ENCODE data around the gene RILPL1.
"Not testable (repeated sequence)": the region's sequence is repeated elsewhere in the genome, so short reads cannot be mapped to it uniquely, and the experiment has no call there.

The RILPL1 gene

DNA sequence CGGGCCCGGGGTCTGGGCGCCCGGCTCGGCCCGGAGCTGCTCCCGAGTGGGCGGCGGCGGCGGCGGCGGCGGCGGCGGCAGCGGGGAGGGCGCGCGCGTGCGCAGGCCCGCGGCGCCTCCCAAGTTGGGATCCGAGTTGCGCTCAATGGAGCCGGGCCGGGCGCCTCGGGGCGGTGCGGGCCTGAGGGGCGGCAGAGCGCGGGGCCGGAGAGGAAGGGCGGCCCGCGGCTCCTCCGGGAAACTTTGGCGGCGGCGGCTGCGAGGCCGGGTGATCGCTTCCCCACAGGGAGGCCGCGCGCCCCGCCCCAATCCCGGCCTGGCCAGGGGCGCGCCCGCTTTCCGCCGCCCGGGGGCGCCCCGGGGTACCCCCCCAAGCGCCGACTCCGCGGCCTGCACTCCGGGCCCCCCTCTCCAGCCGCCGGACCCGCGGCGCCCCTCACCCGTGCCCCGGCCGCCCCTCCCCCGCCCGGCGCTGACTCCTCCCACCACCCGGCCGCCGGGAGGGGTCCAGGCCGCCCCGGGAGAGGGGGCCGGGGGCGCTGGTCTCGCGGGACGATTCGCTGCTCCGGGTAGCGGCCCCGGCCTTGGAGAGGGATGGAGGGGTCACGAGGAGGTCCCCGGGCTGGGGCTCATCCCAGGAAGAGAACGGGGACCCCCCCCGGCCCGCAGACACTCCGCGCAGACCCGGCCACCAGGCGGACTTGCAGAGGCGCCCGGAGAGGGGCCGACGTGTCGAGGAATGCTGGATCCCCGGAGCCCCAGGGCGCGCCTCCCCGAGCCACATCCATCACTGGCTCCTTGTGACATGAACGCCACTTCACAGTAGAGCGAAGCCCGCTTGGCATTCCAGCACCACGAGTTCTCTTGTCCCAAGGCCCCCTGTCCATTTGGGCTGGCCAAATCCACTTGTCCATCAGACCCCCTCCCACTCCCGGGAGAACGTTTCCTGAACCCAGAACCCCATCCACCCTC, at the start of gene RILPL1:
TSS of gene RILPL1 (minus strand) at position 48 of the 972 bp plus-strand sequence. CDS start 237 bp downstream, outside the sequence.
- peak; percentile 11 for DNase-seq

GRCh38 chr12:123580772-123581171, 47.3 kb upstream of the RILPL1 start:
- DNase-seq, result no peak

- not testable (repeated sequence) for DNase-seq
Measured at GRCh38 chr12:123578829-123579228, 45.3 kb upstream of the RILPL1 start.

- DNase-seq, result no peak
Measured at GRCh38 chr12:123578243-123578642, 44.7 kb upstream of the RILPL1 start.

GRCh38 chr12:123576611-123577010, 43.1 kb upstream of the RILPL1 start:
- DNase-seq, result no peak

DNA sequence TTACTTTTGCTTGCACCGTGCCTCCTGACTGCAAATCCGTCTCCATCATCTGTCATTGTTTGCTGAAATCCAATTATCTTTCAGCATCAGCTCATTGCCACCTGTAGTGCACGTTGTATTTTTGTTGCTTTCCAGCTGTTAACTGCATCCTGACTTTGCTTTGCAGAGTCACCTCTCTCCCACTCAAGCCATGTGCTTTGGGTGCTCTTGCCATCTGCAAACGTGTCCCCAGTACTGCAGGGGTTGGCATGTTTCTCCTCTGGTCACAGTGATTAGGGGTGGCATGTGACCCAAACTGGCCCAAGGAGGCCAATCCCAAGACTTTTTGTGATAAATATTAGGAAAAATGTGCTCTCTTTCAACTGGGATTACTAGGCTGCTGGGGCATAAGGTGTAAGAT, 40.4 kb upstream of the RILPL1 start:
- DNase-seq, result no peak

GRCh38 chr12:123572391-123572790, 38.9 kb upstream of the RILPL1 start:
- DNase-seq, result no peak

DNA sequence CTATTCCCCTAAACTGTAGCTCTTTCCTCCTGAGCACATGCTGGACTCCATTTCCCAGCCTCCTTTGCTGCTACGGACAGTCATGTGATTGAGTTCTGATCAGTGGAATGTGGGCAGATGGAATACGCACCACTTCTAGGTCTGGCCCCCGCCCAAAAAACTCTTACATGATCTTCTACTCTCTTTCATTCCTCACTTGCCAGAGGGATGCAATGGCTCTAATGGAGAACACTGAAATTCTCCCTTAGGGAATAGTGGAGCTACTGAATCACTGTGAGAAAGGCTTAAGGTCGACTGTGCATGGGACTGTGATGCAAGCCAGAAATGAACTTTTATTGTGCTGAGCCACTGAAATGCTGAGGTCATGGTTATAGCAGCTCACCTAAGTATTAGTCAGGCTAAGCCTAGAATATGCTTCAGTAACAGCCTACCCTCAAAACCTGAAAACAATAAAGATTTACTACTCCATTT, 37.9 kb upstream of the RILPL1 start:
- DNase-seq, result peak; percentile 17

- DNase-seq, result no peak
Measured at GRCh38 chr12:123559468-123559867, 25.9 kb upstream of the RILPL1 start.

GRCh38 chr12:123558487-123558886, 25.0 kb upstream of the RILPL1 start:
- not testable (repeated sequence) for DNase-seq

- DNase-seq, result not testable (repeated sequence)
Measured at GRCh38 chr12:123554843-123555242, 21.3 kb upstream of the RILPL1 start.

GRCh38 chr12:123554136-123554535, 20.6 kb upstream of the RILPL1 start:
- DNase-seq, result peak; percentile 18

DNA sequence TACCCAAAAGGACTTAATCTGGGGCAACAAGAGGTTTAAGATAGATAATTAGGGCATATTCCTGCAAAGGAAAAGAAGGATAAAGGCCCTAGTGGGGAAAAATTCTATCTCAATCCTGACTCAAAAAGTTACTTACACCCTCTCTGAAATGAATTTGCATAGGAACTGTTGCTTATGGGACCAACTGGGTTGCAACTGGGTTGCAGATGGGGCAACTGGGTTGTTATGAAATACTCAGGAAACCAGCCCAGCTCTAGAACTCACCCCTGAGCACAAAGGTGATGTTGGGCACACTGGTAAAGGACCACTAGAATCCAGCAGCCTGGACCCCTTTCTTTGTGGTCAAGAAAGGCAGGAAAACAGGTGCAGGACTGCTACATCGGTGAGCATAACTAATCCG, 17.2 kb upstream of the RILPL1 start:
- no peak for DNase-seq

- no peak for DNase-seq
Measured at GRCh38 chr12:123548107-123548506, 14.6 kb upstream of the RILPL1 start.

DNA sequence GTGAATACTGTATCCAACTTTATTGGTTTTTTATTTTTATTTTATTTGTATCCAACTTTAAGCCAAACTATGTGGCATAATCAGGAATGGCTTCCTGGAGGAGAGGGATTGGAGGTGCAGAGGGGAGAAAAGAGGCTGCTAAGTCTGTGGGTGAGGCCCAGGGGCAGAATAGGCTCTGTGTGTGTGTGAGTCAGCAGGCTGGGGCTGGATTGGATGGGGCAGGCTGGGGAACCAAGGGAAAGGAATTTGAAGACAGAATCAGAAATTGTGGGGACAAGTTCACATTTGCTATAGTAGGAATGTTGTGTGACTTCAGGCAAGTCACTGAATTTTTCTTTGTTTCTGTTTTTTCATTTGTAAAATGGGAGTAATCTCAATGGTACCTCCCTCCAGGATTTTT, 12.8 kb upstream of the RILPL1 start:
- no peak for DNase-seq

DNA sequence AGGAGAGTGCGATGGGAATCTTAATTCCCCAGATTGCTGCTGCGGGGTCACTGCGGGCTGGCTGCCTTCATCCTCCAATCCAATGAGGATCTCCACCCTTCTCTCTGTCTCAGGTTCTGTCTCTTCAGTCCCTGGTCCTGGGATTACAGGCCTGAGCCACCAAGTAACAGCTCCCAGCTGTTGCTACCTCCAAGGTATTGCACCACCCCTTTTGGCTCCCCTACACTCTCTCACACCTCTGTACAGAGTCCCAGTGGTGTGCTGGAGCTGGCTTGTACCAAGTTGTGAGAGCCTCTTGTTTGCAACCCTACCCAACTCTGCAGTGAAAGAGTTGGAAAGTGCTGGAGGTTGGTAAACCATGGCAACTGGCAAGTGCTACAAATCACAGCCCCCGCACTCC, 10.0 kb upstream of the RILPL1 start:
- DNase-seq, result no peak

DNA sequence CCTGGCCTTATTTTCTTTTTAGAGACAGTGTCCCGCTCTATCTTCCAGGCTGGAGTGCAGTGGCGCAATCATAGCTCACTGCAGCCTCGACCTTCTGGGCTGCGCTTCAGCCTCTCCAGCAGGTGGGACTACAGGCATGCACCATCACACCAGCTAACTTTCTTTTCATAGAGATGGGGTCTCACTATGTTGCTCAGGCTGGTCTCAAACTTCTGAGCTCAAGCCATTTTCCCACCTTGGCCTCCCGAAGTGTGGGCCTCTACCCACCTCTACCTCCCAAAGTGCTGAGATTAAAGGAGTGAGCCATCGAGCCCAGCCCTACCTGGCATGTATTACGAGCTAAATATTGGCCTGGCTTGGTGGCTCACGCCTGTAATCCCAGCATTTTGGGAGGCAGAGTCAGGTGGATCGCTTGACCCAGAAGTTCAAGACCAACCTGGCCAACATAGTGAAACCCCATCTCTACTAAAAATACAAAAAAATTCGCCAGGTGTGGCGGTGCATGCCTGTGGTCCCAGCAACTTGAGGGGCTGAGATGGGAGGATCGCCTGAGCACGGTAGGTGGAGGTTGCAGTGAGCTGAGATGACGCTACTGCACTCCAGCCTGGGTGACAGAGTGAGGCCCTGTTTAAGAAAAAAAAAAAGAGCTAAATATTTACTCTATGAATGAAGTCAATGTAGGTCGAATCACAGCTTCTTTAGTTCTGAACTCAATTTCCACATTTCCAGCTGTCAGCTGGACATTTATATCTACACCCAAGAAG, 7.6 kb upstream of the RILPL1 start:
- DNase-seq, result no peak

DNA sequence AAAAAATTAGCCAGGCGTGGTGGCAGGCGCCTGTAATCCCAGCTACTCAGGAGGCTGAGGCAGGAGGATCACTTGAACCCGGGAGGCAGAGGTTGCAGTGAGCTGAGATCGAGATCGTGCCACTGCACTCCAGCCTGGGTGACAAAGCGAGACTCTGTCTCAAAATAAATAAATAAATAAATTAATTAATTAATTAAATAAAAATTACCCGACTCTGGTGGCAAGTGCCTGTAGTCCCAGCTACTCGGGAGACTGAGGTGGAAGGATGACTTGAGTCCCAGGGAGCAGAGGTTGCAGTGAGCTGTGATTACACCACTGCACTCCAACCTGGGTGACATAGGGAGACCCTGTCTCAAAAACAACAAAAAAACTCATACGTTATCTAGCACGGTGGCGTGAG, 2.4 kb upstream of the RILPL1 start:
- DNase-seq, result not testable (repeated sequence)

- DNase-seq, result no peak
Measured at GRCh38 chr12:123532808-123533649, 490 bp downstream of the RILPL1 start.

- no peak for DNase-seq
Measured at GRCh38 chr12:123532019-123532418, 1.5 kb downstream of the RILPL1 start.

- DNase-seq, result no peak
Measured at GRCh38 chr12:123531091-123531490, 2.4 kb downstream of the RILPL1 start.

GRCh38 chr12:123530668-123531067, 2.9 kb downstream of the RILPL1 start:
- DNase-seq, result no peak

- no peak for DNase-seq
Measured at GRCh38 chr12:123529686-123530085, 3.8 kb downstream of the RILPL1 start.
